Fibroblast of lung (primary cell): ENCODE data around the gene ZNF653. TPM values are rescaled to one million over a fixed set of nuclear protein-coding genes. Genes with fewer than 3 reads are reported as not detected.

Experiments used
- DNase-seq, 2 donors: peaks; one replicate each; pipeline versions ENCODE4 v3.0.0 to v3.0.0-alpha.2; 2010; ENCODE audit warnings: low read depth in 2 of 2
- H2AFZ ChIP-seq: 2 replicates; pipeline ENCODE4 v1.5.1; 2012; ENCODE audit warnings: low read length, control low read depth, inconsistent platforms
- H3K27ac ChIP-seq: 2 replicates; pipeline ENCODE4 v1.5.1; 2011; ENCODE audit warnings: low read length, control low read depth; ENCODE audit not compliant: insufficient read depth
- H3K27me3 ChIP-seq: 2 replicates; pipeline ENCODE4 v1.5.1; 2011; ENCODE audit warnings: mild to moderate bottlenecking, low read length; ENCODE audit not compliant: control insufficient read depth, insufficient read depth
- H3K36me3 ChIP-seq: 2 replicates; pipeline ENCODE4 v1.5.1; 2011; ENCODE audit warnings: low read length; ENCODE audit not compliant: control insufficient read depth, insufficient read depth
- H3K4me1 ChIP-seq: 2 replicates; pipeline ENCODE4 v1.5.1; 2011; ENCODE audit warnings: low read length; ENCODE audit not compliant: control insufficient read depth, insufficient read depth; ENCODE audit errors: extremely low read depth
- H3K4me2 ChIP-seq: 2 replicates; pipeline ENCODE4 v1.5.1; 2011; ENCODE audit warnings: low read length, control low read depth; ENCODE audit not compliant: insufficient read depth; ENCODE audit errors: extremely low read depth
- H3K4me3 ChIP-seq, 4 experiments: fragments of 200-600 bp in 1 of 4; sonication (generic) in 1 of 4; replicated peaks in 1 of 4; 2 replicates each; pipeline ENCODE4 v1.5.1; 2011 to 2016; ENCODE audit warnings: low read length in 4 of 4, low read depth in 3 of 4, mild to moderate bottlenecking in 3 of 4, control low read depth in 2 of 4, inconsistent platforms in 1 of 4, mixed read lengths in 1 of 4; ENCODE audit not compliant: insufficient read depth in 1 of 4; ENCODE audit errors: control extremely low read depth in 1 of 4
- H3K79me2 ChIP-seq: 2 replicates; pipeline ENCODE4 v1.5.1; 2012; ENCODE audit warnings: mild to moderate bottlenecking, low read length, inconsistent platforms; ENCODE audit not compliant: control insufficient read depth, insufficient read depth
- H3K9ac ChIP-seq: 2 replicates; pipeline ENCODE4 v1.5.1; 2011; ENCODE audit warnings: mild to moderate bottlenecking, low read length, control low read depth; ENCODE audit not compliant: insufficient read depth
- H3K9me3 ChIP-seq: 2 replicates; pipeline ENCODE4 v1.5.1; 2012; ENCODE audit warnings: low read depth, low read length; ENCODE audit not compliant: control insufficient read depth, insufficient read depth
- H4K20me1 ChIP-seq: 2 replicates; pipeline ENCODE4 v1.5.1; 2011; ENCODE audit warnings: low read length; ENCODE audit not compliant: control insufficient read depth, insufficient read depth; ENCODE audit errors: extremely low read depth
- EZH2 ChIP-seq: IDR thresholded peaks from 2 replicates; pipeline ENCODE4 v1.5.1; 2012; ENCODE audit warnings: low read length, control low read depth, mild to moderate bottlenecking; ENCODE audit errors: missing control alignments
- polyA plus RNA-seq, 2 donors: library from polyadenylated mRNA; depleted of rRNA in 1 of 2; stranded (reverse) in 1 of 2; unstranded in 1 of 2; fragments of >200 nt; gene quantifications; 2 replicates each; pipeline ENCODE4 v1.2.1, GENCODE V29; 2011 to 2012; ENCODE audit warnings: missing spikeins in 1 of 2
- total RNA-seq: library from RNA; depleted of rRNA; stranded (reverse); fragments of >200 nt; gene quantifications from 2 replicates; pipeline ENCODE4 v1.2.1, GENCODE V29; 2014
- TF ChIP-seq, protein P1 (sequence below), 2 donors: IDR thresholded peaks in 1 of 2; conservative IDR thresholded peaks in 1 of 2; 1 replicate in 1 of 2; 2 replicates in 1 of 2; pipeline ENCODE4 v1.5.1; 2011 to 2012; ENCODE audit warnings: low read length in 2 of 2, control low read depth in 1 of 2, inconsistent platforms in 1 of 2, low read depth in 1 of 2, mild to moderate bottlenecking in 1 of 2

ZNF653 gene
- total and polyA plus RNA-seq, 2 donors (not counting 1 experiment from before 2014, with no cell fraction given), result 3.1 to 3.5 TPM

DNA sequence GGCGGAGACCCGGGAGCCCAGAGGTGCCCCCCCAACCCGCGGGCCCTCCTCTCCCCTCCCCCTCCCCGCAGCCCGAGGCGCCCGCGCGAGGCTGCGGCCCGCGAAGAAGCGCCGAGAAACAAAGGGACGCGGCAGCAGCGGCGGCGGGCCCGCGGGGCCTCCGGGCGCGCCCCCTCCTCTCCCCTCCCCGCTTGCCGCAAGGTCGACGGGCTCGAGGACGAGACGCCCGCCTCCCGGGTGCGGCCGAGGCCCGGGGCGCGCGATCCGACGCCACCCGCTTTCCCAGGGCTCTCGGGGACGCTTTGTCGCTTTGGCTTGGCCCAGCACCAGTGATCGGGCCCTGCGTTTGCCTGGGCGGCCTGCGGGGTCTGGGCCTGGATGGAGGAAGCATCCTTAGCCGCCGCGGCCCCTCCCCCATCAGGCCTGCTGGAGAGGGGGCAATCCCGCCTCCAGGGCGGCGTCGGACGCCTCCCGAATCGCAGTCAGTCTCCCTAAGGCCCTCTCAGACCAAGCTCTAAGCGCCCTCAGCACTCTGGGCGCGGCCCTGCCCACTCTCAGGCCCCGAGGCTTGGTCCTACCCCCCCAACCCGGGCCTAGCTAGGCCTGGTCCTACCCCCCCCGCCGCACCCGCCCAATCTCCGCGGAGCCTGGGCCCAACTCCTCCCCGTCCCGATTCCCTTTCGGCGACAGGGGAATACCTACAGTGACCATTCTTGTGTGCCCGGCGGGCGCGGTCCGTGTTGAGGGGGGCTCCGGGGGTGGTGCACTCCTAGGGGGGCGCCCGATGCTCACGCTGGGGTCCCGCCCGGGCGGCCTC lies 25.5 kb downstream of the ZNF653 start:
- Histone ChIP-seq H3K9me3 (no peaks in the 10 kb centered on the region), H3K4me3 (no peak overlapping the region), H4K20me1 (no peaks in the 10 kb centered on the region), H3K36me3 (no peaks in the 10 kb centered on the region), H3K27me3 (peaks cover 29% of the 10 kb centered on the region), H3K27ac (no peak overlapping the region), H3K9ac (no peak overlapping the region), H3K4me2 (peak overlapping the region; percentile 13), H2AFZ (no peak overlapping the region), H3K4me1 (no peaks in the 10 kb centered on the region), H3K79me2 (no peaks in the 10 kb centered on the region)
- peak; percentile 82 for TF ChIP-seq EZH2
- TF ChIP-seq, protein P1, sequence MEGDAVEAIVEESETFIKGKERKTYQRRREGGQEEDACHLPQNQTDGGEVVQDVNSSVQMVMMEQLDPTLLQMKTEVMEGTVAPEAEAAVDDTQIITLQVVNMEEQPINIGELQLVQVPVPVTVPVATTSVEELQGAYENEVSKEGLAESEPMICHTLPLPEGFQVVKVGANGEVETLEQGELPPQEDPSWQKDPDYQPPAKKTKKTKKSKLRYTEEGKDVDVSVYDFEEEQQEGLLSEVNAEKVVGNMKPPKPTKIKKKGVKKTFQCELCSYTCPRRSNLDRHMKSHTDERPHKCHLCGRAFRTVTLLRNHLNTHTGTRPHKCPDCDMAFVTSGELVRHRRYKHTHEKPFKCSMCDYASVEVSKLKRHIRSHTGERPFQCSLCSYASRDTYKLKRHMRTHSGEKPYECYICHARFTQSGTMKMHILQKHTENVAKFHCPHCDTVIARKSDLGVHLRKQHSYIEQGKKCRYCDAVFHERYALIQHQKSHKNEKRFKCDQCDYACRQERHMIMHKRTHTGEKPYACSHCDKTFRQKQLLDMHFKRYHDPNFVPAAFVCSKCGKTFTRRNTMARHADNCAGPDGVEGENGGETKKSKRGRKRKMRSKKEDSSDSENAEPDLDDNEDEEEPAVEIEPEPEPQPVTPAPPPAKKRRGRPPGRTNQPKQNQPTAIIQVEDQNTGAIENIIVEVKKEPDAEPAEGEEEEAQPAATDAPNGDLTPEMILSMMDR (conservative IDR thresholded peaks at IDR 0.05 in 1 of 2, IDR thresholded peaks at IDR 0.05 in 1 of 2; ENCODE audit: low read depth in 1 of 2, low read length in 2 of 2), result no peak
- no peak for DNase-seq

GRCh38 chr19:11479090-11479897 lies 26.3 kb downstream of the ZNF653 start:
- Histone ChIP-seq H3K9ac (no peak overlapping the region), H3K9me3 (no peaks in the 10 kb centered on the region), H3K79me2 (no peaks in the 10 kb centered on the region), H3K4me2 (no peak overlapping the region), H3K4me1 (no peaks in the 10 kb centered on the region), H3K4me3 (no peak overlapping the region), H3K27ac (no peak overlapping the region), H3K36me3 (no peaks in the 10 kb centered on the region), H4K20me1 (no peaks in the 10 kb centered on the region), H2AFZ (no peak overlapping the region), H3K27me3 (peaks cover 29% of the 10 kb centered on the region)
- peak in 1 of 2 donors; percentile 15 for DNase-seq
- no peak for TF ChIP-seq EZH2
- TF ChIP-seq, protein P1 (conservative IDR thresholded peaks at IDR 0.05 in 1 of 2, IDR thresholded peaks at IDR 0.05 in 1 of 2; ENCODE audit: low read depth in 1 of 2, low read length in 2 of 2), result no peak
